ENCODE results near the gene TRIM72.
"Not testable (repeated sequence)": the region's sequence is repeated elsewhere in the genome, so short reads cannot be mapped to it uniquely, and the experiment has no call there.

TRIM72 gene

GRCh38 chr16:31213877-31214707, at the start of gene TRIM72:
Gene TRIM72 (plus strand): TSS chr16:31214119. CDS start chr16:31214739, 620 bp downstream.
- Histone ChIP-seq H4K20me1 (ENCODE audit: control insufficient read depth, insufficient read depth, low read depth, low read length) (no peaks in the 10 kb centered on the region; the same call in 1 of the 2 replicates), H3K4me3 (ENCODE audit: low read length) (no peak within 1 kb of the TSS), H3K9me3 (ENCODE audit: control insufficient read depth, insufficient read depth, low read length) (no peaks in the 10 kb centered on the region), H3K4me1 (ENCODE audit: control insufficient read depth, low read length) (no peaks in the 10 kb centered on the region), H3K36me3 (ENCODE audit: control insufficient read depth, low read length) (no peaks in the 10 kb centered on the region), H3K79me2 (ENCODE audit: control insufficient read depth, low read length) (no peaks in the 10 kb centered on the region), H3K4me2 (ENCODE audit: low read length) (no peak within 1 kb of the TSS), H3K27ac (ENCODE audit: low read depth, low read length) (no peak within 1 kb of the TSS), H3K27me3 (ENCODE audit: control insufficient read depth, low read length) (peaks cover 37% of the 10 kb centered on the region), H3K9me2 (replicated peaks; ENCODE audit: control insufficient read depth, low read length) (no peaks in the 10 kb centered on the region), H3F3A (ENCODE audit: control insufficient read depth, insufficient read depth) (no peaks in the 10 kb centered on the region)
- TF ChIP-seq CTCF (IDR thresholded peaks at IDR 0.05; ENCODE audit: low read depth, low read length, poor library complexity, severe bottlenecking), result no peak
- no peak for TF ChIP-seq EZH2phosphoT487 (IDR thresholded peaks at IDR 0.05; ENCODE audit: borderline replicate concordance, low read length)

GRCh38 chr16:31167315-31167714, 46.6 kb upstream of the TRIM72 start:
- TF ChIP-seq CTCF (IDR thresholded peaks at IDR 0.05; ENCODE audit: low read depth, low read length, poor library complexity, severe bottlenecking) (no peak), EZH2phosphoT487 (IDR thresholded peaks at IDR 0.05; ENCODE audit: borderline replicate concordance, low read length) (no peak)
- no peaks in the 10 kb centered on the region for H3K27me3 ChIP-seq (ENCODE audit: control insufficient read depth, low read length)
- no peaks in the 10 kb centered on the region for H3K36me3 ChIP-seq (ENCODE audit: control insufficient read depth, low read length)
- no peaks in the 10 kb centered on the region for H3K79me2 ChIP-seq (ENCODE audit: control insufficient read depth, low read length)
- H3K9me2 ChIP-seq (replicated peaks; ENCODE audit: control insufficient read depth, low read length), result no peaks in the 10 kb centered on the region
- H3F3A ChIP-seq (ENCODE audit: control insufficient read depth, insufficient read depth), result no peaks in the 10 kb centered on the region
- H3K4me3 ChIP-seq (ENCODE audit: low read length), result no peak overlapping the region
- H3K4me1 ChIP-seq (ENCODE audit: control insufficient read depth, low read length), result no peaks in the 10 kb centered on the region
- H3K4me2 ChIP-seq (ENCODE audit: low read length), result no peak overlapping the region
- H3K9me3 ChIP-seq (ENCODE audit: control insufficient read depth, insufficient read depth, low read length), result no peaks in the 10 kb centered on the region
- H3K27ac ChIP-seq (ENCODE audit: low read depth, low read length), result no peak overlapping the region
- H4K20me1 ChIP-seq (ENCODE audit: control insufficient read depth, insufficient read depth, low read depth, low read length), result no peaks in the 10 kb centered on the region

GRCh38 chr16:31168848-31169247, 45.1 kb upstream of the TRIM72 start:
- H3K27me3 ChIP-seq (ENCODE audit: control insufficient read depth, low read length), result no peaks in the 10 kb centered on the region
- H3K9me3 ChIP-seq (ENCODE audit: control insufficient read depth, insufficient read depth, low read length), result no peaks in the 10 kb centered on the region
- H4K20me1 ChIP-seq (ENCODE audit: control insufficient read depth, insufficient read depth, low read depth, low read length), result no peaks in the 10 kb centered on the region
- no peak overlapping the region for H3K27ac ChIP-seq (ENCODE audit: low read depth, low read length)
- no peak overlapping the region for H3K4me2 ChIP-seq (ENCODE audit: low read length)
- no peaks in the 10 kb centered on the region for H3K79me2 ChIP-seq (ENCODE audit: control insufficient read depth, low read length)
- H3K4me1 ChIP-seq (ENCODE audit: control insufficient read depth, low read length), result no peaks in the 10 kb centered on the region
- no peaks in the 10 kb centered on the region for H3F3A ChIP-seq (ENCODE audit: control insufficient read depth, insufficient read depth)
- no peak overlapping the region for H3K4me3 ChIP-seq (ENCODE audit: low read length)
- H3K9me2 ChIP-seq (replicated peaks; ENCODE audit: control insufficient read depth, low read length), result no peaks in the 10 kb centered on the region
- no peak for TF ChIP-seq EZH2phosphoT487 (IDR thresholded peaks at IDR 0.05; ENCODE audit: borderline replicate concordance, low read length)
- TF ChIP-seq CTCF (IDR thresholded peaks at IDR 0.05; ENCODE audit: low read depth, low read length, poor library complexity, severe bottlenecking), result no peak
- no peaks in the 10 kb centered on the region for H3K36me3 ChIP-seq (ENCODE audit: control insufficient read depth, low read length)

- H3K9me3 ChIP-seq (ENCODE audit: control insufficient read depth, insufficient read depth, low read length); H3F3A ChIP-seq (ENCODE audit: control insufficient read depth, insufficient read depth); H3K9me2 ChIP-seq (replicated peaks; ENCODE audit: control insufficient read depth, low read length); H3K27ac ChIP-seq (ENCODE audit: low read depth, low read length); H3K4me3 ChIP-seq (ENCODE audit: low read length); H3K79me2 ChIP-seq (ENCODE audit: control insufficient read depth, low read length); H4K20me1 ChIP-seq (ENCODE audit: control insufficient read depth, insufficient read depth, low read depth, low read length); H3K4me2 ChIP-seq (ENCODE audit: low read length); H3K27me3 ChIP-seq (ENCODE audit: control insufficient read depth, low read length); H3K4me1 ChIP-seq (ENCODE audit: control insufficient read depth, low read length); H3K36me3 ChIP-seq (ENCODE audit: control insufficient read depth, low read length): not testable (repeated sequence)
These were observed 43.9 kb upstream of the TRIM72 start for GRCh38 chr16:31170048-31170447.
